Naive thymus-derived CD4-positive, alpha-beta T cell (primary cell): ENCODE measurements around the gene UQCRC1. TPM values are rescaled to one million over a fixed set of nuclear protein-coding genes. Genes with fewer than 3 reads are reported as not detected.

Experiments used
- ATAC-seq: fragments of 150-1000 bp; cut with Tn5 transposase; 2 replicates; pipeline ENCODE4 v1.10.0; 2021; ENCODE audit warnings: mild to moderate bottlenecking, moderate library complexity
- CTCF ChIA-PET: fragments of 350-600 bp; sonication (Branson Sonifier 250); formaldehyde crosslinking; loops from one replicate; lab custom pipeline; 2021; ENCODE audit warnings: antibody characterized with exemption; lab: Charles Lee
- POLR2A ChIA-PET: fragments of 350-600 bp; sonication (Branson Sonifier 250); formaldehyde crosslinking; loops from one replicate; lab custom pipeline; 2021; ENCODE audit warnings: antibody characterized with exemption, inconsistent platforms; lab: Charles Lee
- DNase-seq, 9 donors: peaks; one replicate each; pipeline versions ENCODE4 v3.0.0 to v3.0.0-alpha.2; 2020 to 2022; ENCODE audit warnings: mixed read lengths in 1 of 9
- H3K27ac ChIP-seq: one replicate; pipeline ENCODE4 v1.7.0; 2013; ENCODE audit warnings: mild to moderate bottlenecking, low read depth, low read length, moderate library complexity
- H3K27me3 ChIP-seq, 2 donors: one replicate each; pipeline ENCODE4 v1.7.0; 2013; ENCODE audit warnings: low read length in 2 of 2, mild to moderate bottlenecking in 2 of 2, moderate library complexity in 2 of 2; ENCODE audit not compliant: control insufficient read depth in 2 of 2, insufficient read depth in 2 of 2
- H3K36me3 ChIP-seq, 3 experiments: 1 replicate in 2 of 3; 2 replicates in 1 of 3; pipeline ENCODE4 v1.7.0; 2013; ENCODE audit warnings: low read length in 3 of 3, mild to moderate bottlenecking in 3 of 3, moderate library complexity in 1 of 3; ENCODE audit not compliant: insufficient read depth in 3 of 3, control insufficient read depth in 2 of 3
- H3K4me1 ChIP-seq, 2 donors: one replicate each; pipeline ENCODE4 v1.7.0; 2013; ENCODE audit warnings: low read length in 2 of 2, mild to moderate bottlenecking in 2 of 2, moderate library complexity in 1 of 2; ENCODE audit not compliant: control insufficient read depth in 2 of 2, insufficient read depth in 2 of 2
- H3K4me3 ChIP-seq: 2 replicates; pipeline ENCODE4 v1.7.0; 2013; ENCODE audit warnings: mild to moderate bottlenecking, low read length
- H3K9me3 ChIP-seq, 3 experiments: 1 replicate in 2 of 3; 2 replicates in 1 of 3; pipeline ENCODE4 v1.7.0; 2013; ENCODE audit warnings: low read length in 3 of 3; ENCODE audit not compliant: control insufficient read depth in 2 of 3
- H3K27ac Mint-ChIP-seq, 9 donors: one replicate each; pipeline ENCODE4 v1.8.0; 2020 to 2022; ENCODE audit warnings: mixed read lengths in 9 of 9, mild to moderate bottlenecking in 8 of 9, moderate library complexity in 5 of 9, inconsistent platforms in 2 of 9
- H3K27me3 Mint-ChIP-seq, 5 donors: one replicate each; pipeline ENCODE4 v1.8.0; 2021 to 2022; ENCODE audit warnings: mixed read lengths in 5 of 5, mild to moderate bottlenecking in 1 of 5
- H3K36me3 Mint-ChIP-seq, 5 donors: one replicate each; pipeline ENCODE4 v1.8.0; 2020 to 2022; ENCODE audit warnings: mixed read lengths in 5 of 5, mild to moderate bottlenecking in 3 of 5, inconsistent platforms in 1 of 5
- H3K4me1 Mint-ChIP-seq, 7 donors: one replicate each; pipeline ENCODE4 v1.8.0; 2020 to 2022; ENCODE audit warnings: mixed read lengths in 7 of 7, mild to moderate bottlenecking in 3 of 7, inconsistent platforms in 1 of 7
- H3K4me3 Mint-ChIP-seq, 10 donors: one replicate each; pipeline ENCODE4 v1.8.0; 2020 to 2022; ENCODE audit warnings: mild to moderate bottlenecking in 10 of 10, mixed read lengths in 10 of 10, moderate library complexity in 6 of 10, inconsistent platforms in 2 of 10
- H3K9me3 Mint-ChIP-seq, 11 donors: one replicate each; pipeline ENCODE4 v1.8.0; 2020 to 2022; ENCODE audit warnings: mixed read lengths in 11 of 11, mild to moderate bottlenecking in 4 of 11, inconsistent platforms in 1 of 11, moderate library complexity in 1 of 11
- intact Hi-C, 2 donors: fragments of 100-400 bp; cut with micrococcal nuclease; formaldehyde crosslinking; loops; one replicate each; pipeline ENCODE4 v1.15.1; 2023
- polyA plus RNA-seq, 2 donors: library from polyadenylated mRNA; unstranded; fragments of 300-500 nt; fragmentation: Illumina TruSeq; gene quantifications; one replicate each; pipeline ENCODE4 v1.2.3, GENCODE V29; 2021
- total RNA-seq, 6 experiments: library from RNA in 5 of 6; stranded (reverse) in 5 of 6; gene quantifications; 1 replicate in 5 of 6; 2 replicates in 1 of 6; pipeline ENCODE4 v1.2.3 and lab custom pipeline; 2021 to 2026

Gene UQCRC1
- total and polyA plus RNA-seq, 7 experiments from 2014 or later, result 77.3 to 164 (median 120) TPM

DNA sequence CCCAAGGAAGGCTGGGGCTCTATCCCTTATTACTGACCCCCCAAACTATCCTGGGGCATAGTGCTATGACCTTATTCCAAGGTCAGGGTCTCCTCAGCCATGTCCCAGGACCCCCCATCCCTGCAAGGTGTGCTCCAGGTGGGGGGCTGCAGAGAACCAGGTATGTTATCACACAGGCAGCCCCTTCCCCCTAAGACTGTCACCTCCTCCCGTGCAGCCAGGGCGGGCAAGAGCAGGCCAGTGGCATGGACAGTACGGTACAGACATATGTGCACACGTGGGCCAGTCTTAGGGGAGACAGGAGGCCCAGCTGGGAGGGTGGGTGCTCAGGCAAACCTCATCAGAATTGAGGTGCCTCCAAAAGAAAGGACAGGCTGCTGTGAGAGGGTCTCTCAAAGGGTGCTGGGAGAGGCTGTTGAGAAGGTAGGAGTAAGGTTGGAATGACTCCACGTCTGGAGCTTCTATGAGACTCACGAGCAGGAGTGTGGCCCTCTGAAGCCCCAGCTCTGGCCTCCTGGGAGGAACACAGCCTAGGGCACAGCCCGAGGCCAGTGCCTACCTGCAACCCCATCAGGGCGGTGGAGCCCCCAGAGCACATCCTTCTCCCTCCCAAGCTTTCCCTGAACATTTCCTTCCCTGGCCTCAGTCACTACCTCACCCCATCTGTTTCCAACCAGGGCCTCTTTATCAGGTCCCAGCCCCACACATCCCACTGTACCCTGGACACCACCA lies 12.6 kb downstream of the UQCRC1 start:
- peaks cover 0 to 24% (median 10%) of the 10 kb centered on the region in 5 donors for H3K27me3 Mint-ChIP-seq
- ATAC-seq (no peak), DNase-seq (no peak)
- POLR2A ChIA-PET, result no interaction called here
- H3K4me1 ChIP-seq, result no peaks in the 10 kb centered on the region
- H3K36me3 Mint-ChIP-seq, result peaks cover 0 to 25% (median 5%) of the 10 kb centered on the region in 5 donors
- no peak overlapping the region for H3K27ac ChIP-seq
- H3K4me3 Mint-ChIP-seq, result no peak overlapping the region
- CTCF ChIA-PET, result interaction anchor here (0.5 kb wide), 1 partner anchor 15 kb away, joined by 4 read pairs; no protein-coding TSS in a partner anchor
- H3K27me3 ChIP-seq, result peaks cover 0 to 7% of the 10 kb centered on the region in 2 donors
- H3K36me3 ChIP-seq, result peaks cover 6 to 44% (median 7%) of the 10 kb centered on the region in 3 experiments
- H3K27ac Mint-ChIP-seq, result peak overlapping the region in 1 of 9 donors; percentile 33
- H3K9me3 Mint-ChIP-seq, result no peaks in the 10 kb centered on the region
- no peaks in the 10 kb centered on the region for H3K9me3 ChIP-seq
- peaks cover 0 to 8% (median 3%) of the 10 kb centered on the region in 7 donors for H3K4me1 Mint-ChIP-seq
- H3K4me3 ChIP-seq, result no peak overlapping the region
- intact Hi-C loops, result loop anchor here in 1 of 2 donors (5.0 kb wide), 1 partner anchor 40 kb away; the partner anchor contains the start of gene SLC26A6

GRCh38 chr3:48596157-48596556 lies 13.3 kb downstream of the UQCRC1 start:
- H3K36me3 ChIP-seq, result peaks cover 2 to 37% (median 6%) of the 10 kb centered on the region in 3 experiments
- peaks cover 0 to 22% (median 5%) of the 10 kb centered on the region in 5 donors for H3K36me3 Mint-ChIP-seq
- H3K9me3 ChIP-seq, result no peaks in the 10 kb centered on the region
- no peak for DNase-seq
- H3K27me3 ChIP-seq, result peaks cover 0 to 7% of the 10 kb centered on the region in 2 donors
- no peaks in the 10 kb centered on the region for H3K9me3 Mint-ChIP-seq
- H3K4me1 ChIP-seq, result no peaks in the 10 kb centered on the region
- ATAC-seq, result no peak
- H3K4me3 ChIP-seq, result no peak overlapping the region
- peak overlapping the region in 2 of 9 donors; percentile 24 to 42 for H3K27ac Mint-ChIP-seq
- ChIA-PET CTCF (interaction anchor here (0.5 to 0.6 kb wide), 2 partner anchors 16 to 572 kb away, joined by 3 to 4 read pairs; no protein-coding TSS in a partner anchor), POLR2A (no interaction called here)
- H3K4me3 Mint-ChIP-seq, result peak overlapping the region in 1 of 10 donors; percentile 23
- intact Hi-C loops, result loop anchor here in 1 of 2 donors (5.0 kb wide), 1 partner anchor 41 kb away; the partner anchor contains the start of gene SLC26A6
- H3K27me3 Mint-ChIP-seq, result peaks cover 1 to 24% (median 11%) of the 10 kb centered on the region in 5 donors
- H3K27ac ChIP-seq, result no peak overlapping the region
- peaks cover 0 to 8% (median 3%) of the 10 kb centered on the region in 7 donors for H3K4me1 Mint-ChIP-seq

DNA sequence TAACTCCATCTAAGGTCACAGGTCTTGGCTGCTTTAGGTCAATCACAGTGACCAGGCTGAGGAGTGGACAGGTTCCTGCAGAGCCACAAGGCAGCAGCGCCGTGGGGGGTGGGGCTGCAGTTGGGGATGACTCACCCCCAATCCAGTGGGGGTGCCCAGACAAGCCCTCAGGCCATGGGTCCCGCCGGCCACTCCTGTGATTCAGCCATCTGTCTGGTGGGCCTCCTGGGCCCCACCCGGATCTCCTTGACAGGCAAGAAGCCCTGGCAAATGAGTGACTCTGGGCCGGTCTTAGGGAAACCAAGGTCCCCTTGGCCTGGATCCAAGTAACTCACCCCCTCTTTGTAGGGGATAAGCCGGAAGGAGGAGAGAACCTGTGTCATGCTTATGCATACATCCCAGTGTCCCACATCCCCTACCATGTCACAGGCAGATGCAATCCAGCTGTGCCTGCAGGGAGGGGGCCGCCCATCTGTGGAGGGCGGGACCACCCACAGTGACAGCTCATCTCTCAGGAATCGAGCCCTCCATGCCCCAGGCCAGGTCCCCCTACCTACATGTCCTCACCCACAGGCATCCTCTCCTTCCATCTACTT lies 13.8 kb downstream of the UQCRC1 start:
- peaks cover 0 to 20% (median 5%) of the 10 kb centered on the region in 5 donors for H3K36me3 Mint-ChIP-seq
- H3K36me3 ChIP-seq, result peaks cover 2 to 32% (median 6%) of the 10 kb centered on the region in 3 experiments
- POLR2A ChIA-PET, result no interaction called here
- ATAC-seq (peak; percentile 21), DNase-seq (no peak)
- no peak overlapping the region for H3K27ac ChIP-seq
- H3K27me3 ChIP-seq, result peaks cover 0 to 7% of the 10 kb centered on the region in 2 donors
- H3K4me1 Mint-ChIP-seq, result peaks cover 0 to 8% (median 3%) of the 10 kb centered on the region in 7 donors
- no peak overlapping the region for H3K27ac Mint-ChIP-seq
- peaks cover 0 to 1% (median 0%) of the 10 kb centered on the region in 11 donors for H3K9me3 Mint-ChIP-seq
- H3K9me3 ChIP-seq, result no peaks in the 10 kb centered on the region
- H3K27me3 Mint-ChIP-seq, result peaks cover 6 to 28% (median 16%) of the 10 kb centered on the region in 5 donors
- H3K4me3 Mint-ChIP-seq, result no peak overlapping the region
- H3K4me1 ChIP-seq, result no peaks in the 10 kb centered on the region
- intact Hi-C loops, result loop anchor here in 1 of 2 donors (5.0 kb wide), 1 partner anchor 42 kb away; the partner anchor contains the start of gene SLC26A6
- CTCF ChIA-PET, result interaction anchor here (0.6 kb wide), 1 partner anchor 573 kb away, joined by 3 read pairs; no protein-coding TSS in a partner anchor
- H3K4me3 ChIP-seq, result no peak overlapping the region

DNA sequence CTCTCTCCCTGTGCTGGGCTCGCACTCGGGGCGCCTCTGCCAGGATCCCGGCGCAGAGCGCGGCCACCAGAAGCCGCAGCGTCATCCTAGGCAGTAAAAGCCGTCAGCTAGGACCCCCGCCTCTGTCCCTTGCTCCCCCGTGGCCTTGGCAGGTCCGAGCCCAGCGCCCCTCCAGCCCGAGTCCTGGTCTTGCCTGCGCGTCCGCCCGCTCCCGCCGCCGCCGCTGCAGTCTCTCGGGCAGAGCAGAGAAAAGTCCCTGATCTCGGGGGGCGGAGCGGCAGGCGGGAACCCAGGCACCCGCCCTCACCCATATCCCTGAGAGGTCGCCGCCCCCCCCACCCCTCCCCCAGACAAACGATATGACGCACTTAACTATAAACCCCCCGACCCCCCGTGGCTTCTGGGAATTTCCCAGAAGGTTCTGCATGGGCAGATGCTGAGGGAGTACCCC lies 14.3 kb downstream of the UQCRC1 start, which contains the start of gene COL7A1:
TSS of gene COL7A1 (minus strand) at position 255 of the 451 bp plus-strand sequence. CDS start at position 85, 170 bp downstream.
- Histone ChIP-seq H3K4me3 (no peak within 1 kb of the TSS), H3K4me1 (no peaks in the 10 kb centered on the region), H3K27ac (no peak within 1 kb of the TSS), H3K9me3 (no peaks in the 10 kb centered on the region), H3K27me3 (peaks cover 0 to 7% of the 10 kb centered on the region in 2 donors), H3K36me3 (peaks cover 2 to 27% (median 2%) of the 10 kb centered on the region in 3 experiments)
- CTCF ChIA-PET, result no interaction called here
- Mint-ChIP-seq H3K27ac (peak within 1 kb of the TSS in 2 of 9 donors; percentile 24 to 42), H3K4me3 (peak within 1 kb of the TSS in 5 of 10 donors; percentile 13 to 68 (median 44)), H3K9me3 (peaks cover 0 to 1% (median 0%) of the 10 kb centered on the region in 11 donors), H3K4me1 (peaks cover 0 to 8% (median 3%) of the 10 kb centered on the region in 7 donors), H3K27me3 (peaks cover 9 to 29% (median 17%) of the 10 kb centered on the region in 5 donors), H3K36me3 (peaks cover 0 to 15% (median 3%) of the 10 kb centered on the region in 5 donors)
- DNase-seq (peak in 1 of 9 donors; percentile 23), ATAC-seq (peak; percentile 33)
- POLR2A ChIA-PET, result no interaction called here
- intact Hi-C loops, result loop anchor here in 1 of 2 donors (5.0 kb wide), 1 partner anchor 42 kb away; the partner anchor contains the start of gene SLC26A6

GRCh38 chr3:48594417-48595049 lies 14.9 kb downstream of the UQCRC1 start:
- ChIA-PET POLR2A (no interaction called here), CTCF (no interaction called here)
- peaks cover 0 to 10% (median 3%) of the 10 kb centered on the region in 5 donors for H3K36me3 Mint-ChIP-seq
- Histone ChIP-seq H3K4me1 (no peaks in the 10 kb centered on the region), H3K36me3 (peaks cover 0 to 21% (median 2%) of the 10 kb centered on the region in 3 experiments), H3K27me3 (peaks cover 0 to 7% of the 10 kb centered on the region in 2 donors), H3K9me3 (no peaks in the 10 kb centered on the region), H3K4me3 (no peak overlapping the region), H3K27ac (no peak overlapping the region)
- DNase-seq, result no peak
- H3K4me1 Mint-ChIP-seq, result peaks cover 0 to 10% (median 3%) of the 10 kb centered on the region in 7 donors
- no peak overlapping the region for H3K27ac Mint-ChIP-seq
- intact Hi-C loops, result loop anchor here in 1 of 2 donors (5.0 kb wide), 1 partner anchor 43 kb away; the partner anchor contains the start of gene SLC26A6
- peaks cover 9 to 34% (median 21%) of the 10 kb centered on the region in 5 donors for H3K27me3 Mint-ChIP-seq
- ATAC-seq, result no peak
- H3K9me3 Mint-ChIP-seq, result peaks cover 0 to 1% (median 0%) of the 10 kb centered on the region in 11 donors
- H3K4me3 Mint-ChIP-seq, result peak overlapping the region in 4 of 10 donors; percentile 13 to 68 (median 48)
